ENCODE data around the gene GGCX.

GGCX gene

GRCh38 chr2:85578243-85579180 lies 17.2 kb upstream of the GGCX start:
- FAIRE-seq: no peak
- no peak for DNase-seq (ENCODE audit: insufficient read length, low spot score)
- no peak for TF ChIP-seq CTCF (IDR thresholded peaks at IDR 0.05; ENCODE audit: insufficient read depth, missing control alignments)

GRCh38 chr2:85577386-85578242 lies 16.3 kb upstream of the GGCX start, which contains the start of gene VAMP8:
Gene VAMP8 (plus strand): TSS chr2:85577586. CDS start chr2:85577647, 61 bp downstream.
- FAIRE-seq (no peak), DNase-seq (ENCODE audit: insufficient read length, low spot score) (no peak)
- no peak for TF ChIP-seq CTCF (IDR thresholded peaks at IDR 0.05; ENCODE audit: insufficient read depth, missing control alignments)

- no peak for DNase-seq (ENCODE audit: insufficient read length, low spot score)
Observed at GRCh38 chr2:85577063-85577385, 15.7 kb upstream of the GGCX start.

GRCh38 chr2:85575739-85576138 lies 14.4 kb upstream of the GGCX start:
- DNase-seq (ENCODE audit: insufficient read length, low spot score) (no peak), FAIRE-seq (no peak)
- no peak for TF ChIP-seq CTCF (IDR thresholded peaks at IDR 0.05; ENCODE audit: insufficient read depth, missing control alignments)

More at GRCh38 chr2:85577063-85577385, 15.7 kb upstream of the GGCX start:
- no peak for TF ChIP-seq CTCF (IDR thresholded peaks at IDR 0.05; ENCODE audit: insufficient read depth, missing control alignments)
- no peak for FAIRE-seq

- TF ChIP-seq CTCF (IDR thresholded peaks at IDR 0.05; ENCODE audit: insufficient read depth, missing control alignments): no peak
- DNase-seq (ENCODE audit: insufficient read length, low spot score): no peak
- no peak for FAIRE-seq
Observed at GRCh38 chr2:85566265-85566664, 5.0 kb upstream of the GGCX start.

- FAIRE-seq (no peak), DNase-seq (ENCODE audit: insufficient read length, low spot score) (no peak)
- TF ChIP-seq CTCF (IDR thresholded peaks at IDR 0.05; ENCODE audit: insufficient read depth, missing control alignments): no peak
Observed at GRCh38 chr2:85564144-85564563, 2.9 kb upstream of the GGCX start.

All from D721Med (cell line).